Ramos (cell line): ENCODE results near the gene FAM124B.

Experiments used
- in situ Hi-C: fragments of 300-500 bp; cut with MboI; formaldehyde crosslinking; loops from one replicate; pipeline ENCODE4 v1.14.3; 2022; ENCODE audit warnings: low sequenced_read_pairs; ENCODE audit not compliant: unreplicated experiment

FAM124B gene

DNA sequence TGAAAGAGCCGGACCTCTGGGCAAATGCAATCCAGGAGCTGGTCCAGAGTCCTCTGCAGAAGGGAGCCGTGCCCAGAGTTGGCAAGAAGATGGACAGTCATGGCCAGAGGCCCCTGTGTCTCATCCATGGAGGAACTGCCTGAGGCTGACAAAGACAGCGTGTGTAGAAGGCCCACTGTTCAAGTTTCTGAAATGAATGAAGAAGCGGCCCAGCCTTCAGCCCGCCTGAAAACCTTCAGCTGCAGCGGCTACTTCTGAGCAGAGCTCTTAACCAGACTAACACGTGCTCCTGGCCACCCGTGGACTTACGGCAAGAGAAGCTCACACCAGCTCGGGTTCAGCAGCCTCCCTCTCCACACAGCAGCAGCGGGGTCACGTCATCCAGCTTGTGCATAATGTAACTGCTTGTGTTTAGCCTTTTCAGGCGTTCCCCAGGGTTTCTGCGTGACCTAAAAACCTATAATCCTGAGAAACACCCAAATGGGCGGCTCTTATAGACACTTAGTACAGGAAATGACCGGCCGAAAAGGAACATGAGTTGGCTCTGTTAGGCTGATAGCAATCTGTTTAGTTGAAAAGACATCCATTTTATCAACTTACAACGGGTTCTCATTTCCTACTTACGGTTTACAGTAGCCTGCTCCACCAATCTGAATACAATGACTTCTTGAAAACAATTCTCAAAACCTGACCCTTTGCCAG, at the start of gene FAM124B:
Gene FAM124B, minus strand, starts transcription at position 467 of the 702 bp plus-strand sequence. Its CDS starts 339 bp downstream, at position 128.
- in situ Hi-C loops, result no loop called here

- in situ Hi-C loops, result no loop called here
These were observed 47.6 kb upstream of the FAM124B start for GRCh38 chr2:224449212-224450147.

DNA sequence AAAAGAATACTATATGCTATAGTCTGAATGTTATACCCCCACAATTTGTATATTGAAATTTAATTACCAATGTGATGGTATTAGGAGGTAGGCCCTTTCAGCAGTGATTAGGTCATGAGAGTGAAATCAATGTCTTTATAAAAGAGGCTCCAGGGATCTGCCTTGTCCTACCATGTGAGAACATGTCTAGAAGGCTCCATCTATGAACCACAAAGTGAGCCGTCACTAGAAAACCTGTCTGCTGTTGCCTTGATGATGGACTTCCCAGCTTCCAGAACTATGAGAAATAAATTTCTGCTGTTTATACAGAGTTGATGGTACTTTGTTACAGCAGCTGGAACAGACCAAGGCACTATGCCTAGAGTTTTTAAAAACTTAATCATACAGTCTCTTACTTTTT, 46.3 kb upstream of the FAM124B start:
- in situ Hi-C loops, result no loop called here

GRCh38 chr2:224444783-224445182, 42.9 kb upstream of the FAM124B start:
- in situ Hi-C loops, result no loop called here

- in situ Hi-C loops, result no loop called here
These were observed 42.1 kb upstream of the FAM124B start for GRCh38 chr2:224444021-224444420.

DNA sequence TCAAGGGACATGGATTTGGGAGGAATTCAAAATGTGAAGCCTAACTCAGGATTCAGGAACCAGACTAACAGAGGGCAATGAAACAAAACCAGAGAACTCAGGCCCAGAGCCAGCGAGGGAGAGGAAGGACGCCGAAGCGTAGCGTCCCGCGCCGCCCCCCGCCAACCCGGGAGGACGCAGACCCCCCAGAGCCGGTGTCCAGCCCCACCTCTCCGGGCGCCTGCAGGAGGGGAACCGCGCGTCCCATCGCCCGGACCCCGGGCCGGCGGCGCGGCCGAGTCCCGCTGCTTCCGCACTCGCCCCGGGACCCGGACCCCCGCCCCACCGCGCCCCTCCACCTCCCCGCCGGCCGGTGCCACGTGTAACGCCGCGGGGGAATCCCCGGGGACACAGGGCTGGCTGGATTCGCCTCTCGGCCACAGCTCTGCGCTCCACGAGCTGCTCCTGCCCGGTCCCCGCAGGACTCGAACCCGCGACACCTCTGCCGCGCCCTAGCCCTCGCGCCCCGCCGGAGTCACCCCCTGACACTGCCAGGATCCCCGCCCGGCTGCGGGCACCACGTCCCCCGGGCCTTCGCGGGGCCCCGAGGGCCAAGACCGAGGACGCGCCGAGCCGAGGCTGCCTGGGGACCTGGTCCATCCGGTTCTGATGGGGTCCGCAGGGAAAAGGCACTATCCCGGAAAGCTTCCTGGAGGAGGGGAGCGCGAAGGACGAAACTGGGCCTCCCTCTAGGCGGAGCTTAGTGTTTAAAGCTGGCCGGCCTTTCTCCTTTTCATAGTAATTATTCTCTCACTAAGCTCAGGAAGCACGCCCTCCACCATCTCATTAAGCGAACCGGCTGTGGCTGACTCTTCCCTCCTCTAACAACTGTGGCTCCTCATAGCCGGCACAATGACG, 40.4 kb upstream of the FAM124B start:
- in situ Hi-C loops, result no loop called here

DNA sequence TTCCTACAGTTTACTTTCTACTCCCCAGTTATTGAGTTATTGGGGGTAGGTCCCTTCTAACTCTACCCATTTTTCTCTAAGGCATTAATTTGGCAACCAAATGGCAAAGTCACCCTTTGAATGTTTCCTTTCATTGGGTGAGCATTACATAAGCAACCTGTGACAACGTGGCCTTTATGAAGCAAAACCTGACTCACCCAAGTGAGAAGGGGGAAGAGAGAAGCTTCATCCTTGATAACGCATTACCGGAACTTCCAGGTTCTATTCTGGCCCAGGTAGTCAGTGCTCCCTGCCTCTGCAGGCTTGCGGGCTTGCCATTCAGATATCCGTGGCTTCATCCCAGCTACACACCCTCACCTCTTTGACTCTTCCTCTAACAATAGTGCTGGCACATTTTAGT, 39.1 kb upstream of the FAM124B start:
- in situ Hi-C loops, result no loop called here

- in situ Hi-C loops, result no loop called here
These were observed 36.8 kb upstream of the FAM124B start for GRCh38 chr2:224438726-224439125.

DNA sequence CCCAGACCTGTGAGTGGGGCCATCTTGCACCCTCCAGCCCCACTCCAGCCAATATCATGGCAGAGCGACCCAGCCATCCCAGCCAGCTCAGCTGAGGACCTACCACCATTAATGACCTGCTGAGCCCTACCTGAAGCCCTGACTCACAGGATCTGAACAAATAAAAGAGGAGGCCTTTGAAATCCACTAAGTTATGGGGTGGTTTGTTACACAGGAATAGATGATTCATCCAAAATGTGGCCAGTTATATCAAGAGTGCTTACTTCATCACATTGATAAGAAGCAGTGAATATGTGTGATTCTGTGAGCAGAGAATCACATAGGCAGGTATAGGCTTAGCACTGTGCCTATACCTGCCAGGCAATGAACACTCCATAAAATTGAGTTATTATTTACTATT, 34.7 kb upstream of the FAM124B start:
- in situ Hi-C loops, result no loop called here

DNA sequence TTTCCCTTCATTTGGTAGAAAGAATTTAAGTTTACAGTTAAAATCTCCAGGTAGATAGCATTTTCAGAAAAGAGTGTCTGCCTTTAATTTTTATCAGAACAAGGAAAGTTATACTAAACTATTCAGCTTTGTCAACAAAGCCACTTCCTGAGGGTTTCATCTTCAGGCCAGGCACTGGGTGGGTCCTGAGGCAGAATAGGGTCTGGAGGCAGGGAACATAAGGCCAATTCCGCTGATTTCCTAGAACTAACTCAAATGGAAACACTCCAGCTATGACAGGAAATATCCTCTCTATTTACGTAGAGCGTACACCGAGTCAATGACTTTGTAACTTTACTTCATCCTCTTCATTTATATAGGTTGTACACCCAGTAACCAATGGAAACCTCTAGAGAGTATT, 32.7 kb upstream of the FAM124B start:
- in situ Hi-C loops, result no loop called here

DNA sequence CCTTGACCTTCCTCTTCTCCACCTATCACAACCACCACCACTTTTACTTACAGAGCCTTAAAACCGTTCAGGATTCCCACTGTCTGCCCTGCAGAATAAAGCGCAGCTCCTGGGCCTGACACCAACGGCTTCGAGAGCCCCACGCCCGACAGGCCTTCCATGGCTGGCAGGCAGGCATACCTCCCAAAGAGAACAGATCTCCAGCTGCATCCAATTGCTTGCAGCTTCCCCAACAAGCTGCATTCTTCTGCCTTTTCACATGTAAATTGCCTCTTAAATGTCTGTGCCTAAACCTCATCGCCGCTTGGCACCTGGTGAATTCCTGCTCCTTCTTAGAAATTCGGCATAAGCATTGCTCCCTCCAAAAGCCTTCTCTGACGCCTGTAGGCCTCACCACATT, 31.5 kb upstream of the FAM124B start:
- in situ Hi-C loops, result no loop called here

- in situ Hi-C loops, result no loop called here
These were observed 30.2 kb upstream of the FAM124B start for GRCh38 chr2:224432003-224432579.

- in situ Hi-C loops, result no loop called here
These were observed 27.5 kb upstream of the FAM124B start for GRCh38 chr2:224429441-224429810.

GRCh38 chr2:224428787-224429440, 27.0 kb upstream of the FAM124B start:
- in situ Hi-C loops, result no loop called here

- in situ Hi-C loops, result no loop called here
These were observed 25.6 kb upstream of the FAM124B start for GRCh38 chr2:224427471-224427870.

- in situ Hi-C loops, result no loop called here
These were observed 24.7 kb upstream of the FAM124B start for GRCh38 chr2:224426656-224427055.

DNA sequence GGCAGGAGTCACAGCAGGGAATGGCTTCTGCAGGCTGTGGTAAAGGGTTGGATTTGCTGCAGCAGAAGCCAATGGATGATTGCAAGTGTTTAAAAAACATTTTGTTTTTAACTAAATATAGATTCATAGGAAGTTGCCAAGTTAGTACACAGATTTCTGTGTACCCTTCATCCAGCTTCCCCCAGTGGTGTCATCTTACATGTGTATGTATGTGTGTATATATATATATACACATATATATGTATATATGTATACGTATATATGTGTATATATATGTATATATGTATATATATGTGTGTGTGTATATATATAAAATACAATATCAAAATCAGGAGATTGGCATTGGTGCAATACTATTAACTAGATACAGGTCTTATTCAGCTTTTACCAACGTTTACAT, 19.2 kb upstream of the FAM124B start:
- in situ Hi-C loops, result no loop called here

DNA sequence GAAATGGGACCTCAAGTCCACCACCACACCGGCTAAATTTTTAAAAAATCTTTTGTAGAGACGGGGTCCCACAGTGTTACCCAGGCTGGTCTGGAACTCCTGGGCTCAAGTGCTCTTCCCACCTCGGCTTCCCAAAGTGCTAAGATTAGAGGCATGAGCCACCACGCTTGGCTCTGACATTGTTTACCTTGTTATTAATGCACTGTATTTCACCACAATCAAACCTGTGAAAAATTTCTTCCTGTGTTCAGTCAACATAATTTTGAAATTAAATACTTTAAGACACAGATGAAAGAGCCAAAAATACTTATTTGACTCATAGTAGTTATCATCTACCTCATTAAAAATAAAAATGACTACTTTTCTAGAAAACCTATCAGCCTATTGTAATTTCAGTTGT, 16.0 kb upstream of the FAM124B start:
- in situ Hi-C loops, result no loop called here

DNA sequence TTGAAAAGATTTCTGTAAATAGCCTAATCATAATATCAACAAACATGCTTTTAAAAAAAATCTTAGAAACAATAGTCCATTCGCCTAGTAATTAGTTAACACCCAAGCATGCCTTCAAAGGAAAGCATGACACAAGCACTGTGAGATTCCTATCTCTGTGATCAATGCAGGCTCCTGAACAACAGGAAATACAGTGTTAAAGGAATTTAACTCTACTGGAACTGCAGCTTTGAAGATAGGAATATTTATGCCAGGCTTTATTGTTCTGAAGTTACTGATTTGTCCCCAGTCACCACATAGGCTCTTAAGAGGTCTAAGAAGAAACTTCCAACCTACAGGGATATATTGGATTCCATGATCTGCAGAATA, 15.4 kb upstream of the FAM124B start:
- in situ Hi-C loops, result no loop called here
